Measurements from ENCODE around the gene GUCY1A2.
"Not testable (repeated sequence)": the region's sequence is repeated elsewhere in the genome, so short reads cannot be mapped to it uniquely, and the experiment has no call there.

Gene GUCY1A2

GRCh38 chr11:106834567-106834966 is 183.7 kb downstream of the GUCY1A2 start:
- no peak overlapping the region for H3K4me3 ChIP-seq
- in situ Hi-C loops (cut with MboI; ENCODE audit: low sequenced_read_pairs), result no loop called here
- no peaks in the 10 kb centered on the region for H3K9me3 ChIP-seq
- no peak for DNase-seq (ENCODE audit: low spot score in 2 of 2)
- no peaks in the 10 kb centered on the region for H3K27me3 ChIP-seq (ENCODE audit: low read depth)
- H3K36me3 ChIP-seq (replicated peaks), result no peaks in the 10 kb centered on the region
- H3K4me1 ChIP-seq, result no peaks in the 10 kb centered on the region

GRCh38 chr11:106828976-106829375 is 189.3 kb downstream of the GUCY1A2 start:
- no peak for DNase-seq (ENCODE audit: low spot score in 2 of 2)
- in situ Hi-C loops (cut with MboI; ENCODE audit: low sequenced_read_pairs), result no loop called here
- H3K4me1 ChIP-seq, result no peaks in the 10 kb centered on the region
- H3K27me3 ChIP-seq (ENCODE audit: low read depth), result no peaks in the 10 kb centered on the region
- no peak overlapping the region for H3K4me3 ChIP-seq
- H3K36me3 ChIP-seq (replicated peaks), result no peaks in the 10 kb centered on the region
- no peaks in the 10 kb centered on the region for H3K9me3 ChIP-seq

DNA sequence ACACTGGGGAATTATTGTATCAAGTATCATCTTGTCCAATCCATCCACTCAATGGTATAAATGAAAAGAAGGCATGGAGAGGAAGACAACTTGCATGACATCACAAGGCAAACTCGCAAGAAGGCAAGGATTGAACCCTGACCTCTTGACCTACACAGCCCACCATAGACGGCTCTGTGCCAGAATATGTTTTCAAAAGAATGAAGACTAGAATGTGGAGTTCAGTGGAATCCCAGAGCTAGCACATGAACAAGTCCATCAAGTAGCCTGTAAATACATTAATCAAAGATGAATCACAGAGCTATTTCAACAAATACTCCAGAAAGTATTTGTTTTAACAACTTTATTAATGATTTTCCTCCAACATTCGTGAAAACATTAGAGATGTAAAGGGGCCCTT is 189.7 kb downstream of the GUCY1A2 start:
- Histone ChIP-seq H3K9me3 (no peaks in the 10 kb centered on the region), H3K36me3 (replicated peaks) (no peaks in the 10 kb centered on the region), H3K27me3 (ENCODE audit: low read depth) (no peaks in the 10 kb centered on the region), H3K4me1 (no peaks in the 10 kb centered on the region), H3K4me3 (no peak overlapping the region)
- in situ Hi-C loops (cut with MboI; ENCODE audit: low sequenced_read_pairs), result no loop called here
- no peak for DNase-seq (ENCODE audit: low spot score in 2 of 2)

DNA sequence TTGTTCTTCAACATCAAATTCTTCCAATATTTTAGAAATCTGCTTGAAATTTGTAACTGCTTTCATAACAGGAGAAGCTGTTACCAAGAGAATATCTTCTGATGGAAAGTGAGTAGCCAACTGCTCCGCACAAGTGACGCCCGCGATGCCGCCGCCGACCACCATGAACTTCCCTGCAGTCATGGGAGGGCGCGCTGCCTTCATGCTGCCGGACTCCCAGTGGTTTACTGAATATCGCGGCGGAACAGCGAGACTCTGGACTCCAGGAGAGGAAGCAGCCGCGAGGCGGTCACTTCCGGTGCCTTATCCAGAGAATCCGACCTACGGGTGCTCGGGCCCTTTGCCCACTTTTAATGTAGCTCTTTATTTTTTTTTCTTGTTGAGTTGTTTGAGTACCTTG is 190.6 kb downstream of the GUCY1A2 start:
- Histone ChIP-seq H3K4me3 (no peak overlapping the region), H3K27me3 (ENCODE audit: low read depth) (no peaks in the 10 kb centered on the region), H3K4me1 (no peaks in the 10 kb centered on the region), H3K36me3 (replicated peaks) (no peaks in the 10 kb centered on the region), H3K9me3 (no peaks in the 10 kb centered on the region)
- in situ Hi-C loops (cut with MboI; ENCODE audit: low sequenced_read_pairs), result no loop called here
- no peak for DNase-seq (ENCODE audit: low spot score in 2 of 2)

- H3K9me3 ChIP-seq; H3K4me3 ChIP-seq; in situ Hi-C loops (cut with MboI; ENCODE audit: low sequenced_read_pairs); H3K4me1 ChIP-seq; H3K36me3 ChIP-seq (replicated peaks); DNase-seq (ENCODE audit: low spot score in 2 of 2); H3K27me3 ChIP-seq (ENCODE audit: low read depth): not testable (repeated sequence)
Measured at GRCh38 chr11:106826558-106826957, 191.7 kb downstream of the GUCY1A2 start.

DNA sequence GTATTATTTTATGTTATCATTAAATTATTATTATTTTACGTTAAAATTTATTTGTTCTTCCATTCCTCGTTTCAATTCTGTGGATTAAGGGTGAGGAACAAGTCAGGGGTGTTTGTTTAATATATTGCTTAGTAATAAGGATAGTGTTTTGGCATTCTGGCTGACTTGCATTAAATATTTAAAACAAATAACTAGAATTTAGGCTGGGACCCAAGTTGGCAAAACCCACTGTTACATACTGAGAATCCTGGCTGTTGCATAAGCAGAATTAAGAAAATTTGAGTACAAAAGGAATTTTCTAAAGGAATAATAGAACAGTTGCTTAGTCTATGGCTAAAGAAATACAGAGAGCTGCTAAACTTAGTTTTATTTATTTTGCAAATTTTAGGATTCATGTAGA is 196.4 kb downstream of the GUCY1A2 start:
- no peak for DNase-seq (ENCODE audit: low spot score in 2 of 2)
- Histone ChIP-seq H3K36me3 (replicated peaks) (no peaks in the 10 kb centered on the region), H3K4me3 (no peak overlapping the region), H3K4me1 (no peaks in the 10 kb centered on the region), H3K27me3 (ENCODE audit: low read depth) (no peaks in the 10 kb centered on the region), H3K9me3 (no peaks in the 10 kb centered on the region)
- in situ Hi-C loops (cut with MboI; ENCODE audit: low sequenced_read_pairs), result no loop called here

GRCh38 chr11:106821291-106821690 is 197.0 kb downstream of the GUCY1A2 start:
- H3K36me3 ChIP-seq (replicated peaks), result no peaks in the 10 kb centered on the region
- no peaks in the 10 kb centered on the region for H3K27me3 ChIP-seq (ENCODE audit: low read depth)
- DNase-seq (ENCODE audit: low spot score in 2 of 2), result no peak
- H3K9me3 ChIP-seq, result no peaks in the 10 kb centered on the region
- in situ Hi-C loops (cut with MboI; ENCODE audit: low sequenced_read_pairs), result no loop called here
- H3K4me1 ChIP-seq, result no peaks in the 10 kb centered on the region
- no peak overlapping the region for H3K4me3 ChIP-seq

DNA sequence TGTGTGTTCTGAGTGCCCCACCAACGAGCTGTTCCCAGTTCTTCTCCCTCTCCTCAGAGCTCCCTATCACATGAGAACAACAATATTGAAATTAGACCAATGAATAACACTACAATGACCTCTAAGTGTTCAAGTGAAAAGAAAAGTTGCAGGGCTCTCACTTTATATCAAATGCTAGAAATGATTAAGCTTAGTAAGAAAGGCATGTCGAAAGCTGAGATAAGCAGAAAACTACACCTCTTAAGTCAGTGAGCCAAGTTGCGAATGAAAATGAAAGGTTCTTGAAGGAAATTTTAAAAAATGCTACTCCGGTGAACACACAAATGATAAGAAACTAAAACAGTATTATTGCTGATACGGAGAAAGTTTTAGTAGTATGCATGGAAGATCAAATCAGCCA is 199.8 kb downstream of the GUCY1A2 start:
- H3K4me3 ChIP-seq, result no peak overlapping the region
- H3K36me3 ChIP-seq (replicated peaks), result no peaks in the 10 kb centered on the region
- no peaks in the 10 kb centered on the region for H3K4me1 ChIP-seq
- H3K9me3 ChIP-seq, result no peaks in the 10 kb centered on the region
- no peak for DNase-seq (ENCODE audit: low spot score in 2 of 2)
- no peaks in the 10 kb centered on the region for H3K27me3 ChIP-seq (ENCODE audit: low read depth)
- in situ Hi-C loops (cut with MboI; ENCODE audit: low sequenced_read_pairs), result no loop called here

DNA sequence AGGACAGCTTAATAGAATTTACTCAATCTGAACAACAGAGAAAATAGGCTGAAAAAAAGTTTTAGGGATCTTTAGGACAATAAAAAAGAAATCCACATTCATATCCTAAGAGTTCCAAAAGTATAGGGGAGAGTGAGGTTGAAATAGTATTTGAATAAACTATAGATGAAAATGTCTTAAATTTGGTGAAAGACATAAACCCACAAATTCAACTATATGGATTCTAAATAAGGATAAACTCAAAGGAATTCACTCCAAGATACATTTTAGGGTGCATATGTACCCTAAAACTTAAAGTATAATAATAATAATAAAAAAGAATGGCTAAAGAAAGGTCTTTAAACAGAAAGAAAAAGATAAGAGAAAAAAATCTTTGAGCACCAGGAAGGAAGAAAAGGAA is 203.1 kb downstream of the GUCY1A2 start:
- no peak for DNase-seq (ENCODE audit: low spot score in 2 of 2)
- H3K9me3 ChIP-seq, result no peaks in the 10 kb centered on the region
- no peak overlapping the region for H3K4me3 ChIP-seq
- H3K27me3 ChIP-seq (ENCODE audit: low read depth), result no peaks in the 10 kb centered on the region
- in situ Hi-C loops (cut with MboI; ENCODE audit: low sequenced_read_pairs), result no loop called here
- H3K36me3 ChIP-seq (replicated peaks), result no peaks in the 10 kb centered on the region
- no peaks in the 10 kb centered on the region for H3K4me1 ChIP-seq

DNA sequence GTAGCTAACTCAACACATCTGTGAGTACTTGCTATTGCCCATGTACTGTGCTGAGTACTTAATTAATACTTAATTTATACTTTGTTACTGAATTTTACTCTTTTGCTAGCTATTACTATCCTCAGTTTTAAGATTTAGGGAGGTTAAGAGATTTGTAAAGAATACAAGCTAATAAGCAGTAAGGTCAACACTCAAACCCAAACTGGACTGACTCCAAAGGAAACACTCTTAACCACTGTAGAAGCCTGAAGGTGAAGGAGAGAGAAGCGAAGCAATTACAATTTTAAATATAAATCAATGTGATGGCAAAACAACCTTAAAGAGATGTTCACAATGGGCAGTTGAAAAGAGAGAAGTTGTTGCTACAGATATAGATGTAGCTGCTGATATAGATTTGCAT is 204.5 kb downstream of the GUCY1A2 start:
- in situ Hi-C loops (cut with MboI; ENCODE audit: low sequenced_read_pairs), result no loop called here
- no peak overlapping the region for H3K4me3 ChIP-seq
- no peak for DNase-seq (ENCODE audit: low spot score in 2 of 2)
- no peaks in the 10 kb centered on the region for H3K4me1 ChIP-seq
- no peaks in the 10 kb centered on the region for H3K36me3 ChIP-seq (replicated peaks)
- no peaks in the 10 kb centered on the region for H3K27me3 ChIP-seq (ENCODE audit: low read depth)
- no peaks in the 10 kb centered on the region for H3K9me3 ChIP-seq

- no peaks in the 10 kb centered on the region for H3K4me1 ChIP-seq
- no peaks in the 10 kb centered on the region for H3K27me3 ChIP-seq (ENCODE audit: low read depth)
- no peak overlapping the region for H3K4me3 ChIP-seq
- no peak for DNase-seq (ENCODE audit: low spot score in 2 of 2)
- H3K36me3 ChIP-seq (replicated peaks), result no peaks in the 10 kb centered on the region
- in situ Hi-C loops (cut with MboI; ENCODE audit: low sequenced_read_pairs), result no loop called here
- H3K9me3 ChIP-seq, result no peaks in the 10 kb centered on the region
Measured at GRCh38 chr11:106794058-106794457, 224.2 kb downstream of the GUCY1A2 start.

GRCh38 chr11:106789406-106789805 is 228.9 kb downstream of the GUCY1A2 start:
- in situ Hi-C loops (cut with MboI; ENCODE audit: low sequenced_read_pairs), result no loop called here
- H3K9me3 ChIP-seq, result no peaks in the 10 kb centered on the region
- no peak for DNase-seq (ENCODE audit: low spot score in 2 of 2)
- no peak overlapping the region for H3K4me3 ChIP-seq
- H3K36me3 ChIP-seq (replicated peaks), result no peaks in the 10 kb centered on the region
- H3K4me1 ChIP-seq, result no peaks in the 10 kb centered on the region
- no peaks in the 10 kb centered on the region for H3K27me3 ChIP-seq (ENCODE audit: low read depth)

- in situ Hi-C loops (cut with MboI; ENCODE audit: low sequenced_read_pairs), result no loop called here
- Histone ChIP-seq H3K4me1 (no peaks in the 10 kb centered on the region), H3K4me3 (no peak overlapping the region), H3K9me3 (no peaks in the 10 kb centered on the region), H3K27me3 (ENCODE audit: low read depth) (no peaks in the 10 kb centered on the region), H3K36me3 (replicated peaks) (no peaks in the 10 kb centered on the region)
- DNase-seq (ENCODE audit: low spot score in 2 of 2), result no peak
Measured at GRCh38 chr11:106787454-106787853, 230.8 kb downstream of the GUCY1A2 start.

- H3K4me1 ChIP-seq, result no peaks in the 10 kb centered on the region
- H3K27me3 ChIP-seq (ENCODE audit: low read depth), result no peaks in the 10 kb centered on the region
- H3K36me3 ChIP-seq (replicated peaks), result no peaks in the 10 kb centered on the region
- H3K9me3 ChIP-seq, result no peaks in the 10 kb centered on the region
- in situ Hi-C loops (cut with MboI; ENCODE audit: low sequenced_read_pairs), result no loop called here
- no peak for DNase-seq (ENCODE audit: low spot score in 2 of 2)
- no peak overlapping the region for H3K4me3 ChIP-seq
Measured at GRCh38 chr11:106785913-106786650, 232.2 kb downstream of the GUCY1A2 start.

DNA sequence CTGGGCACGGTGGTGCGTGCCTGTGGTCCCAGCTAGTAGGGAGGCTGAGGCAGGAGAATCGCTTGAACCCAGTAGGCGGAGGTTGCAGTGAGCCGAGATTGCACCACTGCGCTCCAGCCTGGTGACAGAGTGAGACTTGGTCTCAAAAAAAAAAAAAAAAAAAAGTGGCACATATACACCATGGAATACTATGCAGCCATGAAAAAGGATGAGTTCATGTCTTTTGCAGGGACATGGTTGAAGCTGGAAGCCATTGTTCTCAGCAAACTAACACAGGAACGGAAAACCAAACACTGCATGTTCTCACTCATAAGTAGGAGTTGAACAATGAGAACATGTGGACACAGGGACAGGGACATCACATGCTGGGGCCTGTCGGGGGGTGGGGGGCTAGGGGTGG is 241.0 kb downstream of the GUCY1A2 start:
- H3K27me3 ChIP-seq (ENCODE audit: low read depth); H3K36me3 ChIP-seq (replicated peaks); in situ Hi-C loops (cut with MboI; ENCODE audit: low sequenced_read_pairs); DNase-seq (ENCODE audit: low spot score in 2 of 2); H3K4me1 ChIP-seq; H3K9me3 ChIP-seq; H3K4me3 ChIP-seq: not testable (repeated sequence)
